ENCODE data around the gene PTEN.

The PTEN gene

GRCh38 chr10:87921931-87922688 lies 58.7 kb downstream of the PTEN start:
- DNase-seq (ENCODE audit: low read depth), result peak; percentile 22

GRCh38 chr10:87923233-87923632 lies 59.8 kb downstream of the PTEN start:
- DNase-seq (ENCODE audit: low read depth), result no peak

- DNase-seq (ENCODE audit: low read depth), result peak; percentile 13
Observed at GRCh38 chr10:87925570-87925969, 62.1 kb downstream of the PTEN start.

GRCh38 chr10:87927091-87927490 lies 63.7 kb downstream of the PTEN start:
- DNase-seq (ENCODE audit: low read depth), result peak; percentile 68

- no peak for DNase-seq (ENCODE audit: low read depth)
Observed at GRCh38 chr10:87928996-87929395, 65.6 kb downstream of the PTEN start.

GRCh38 chr10:87930141-87930540 lies 66.7 kb downstream of the PTEN start:
- no peak for DNase-seq (ENCODE audit: low read depth)

GRCh38 chr10:87930934-87931835 lies 67.8 kb downstream of the PTEN start:
- no peak for DNase-seq (ENCODE audit: low read depth)

- DNase-seq (ENCODE audit: low read depth), result peak; percentile 53
Observed at GRCh38 chr10:87931836-87932230, 68.4 kb downstream of the PTEN start.

GRCh38 chr10:87935290-87936141 lies 72.1 kb downstream of the PTEN start:
- DNase-seq (ENCODE audit: low read depth), result no peak

- DNase-seq (ENCODE audit: low read depth), result no peak
Observed at GRCh38 chr10:87940210-87940609, 76.8 kb downstream of the PTEN start.

- no peak for DNase-seq (ENCODE audit: low read depth)
Observed at GRCh38 chr10:87942884-87943527, 79.6 kb downstream of the PTEN start.

GRCh38 chr10:87945984-87946383 lies 82.6 kb downstream of the PTEN start:
- no peak for DNase-seq (ENCODE audit: low read depth)

- DNase-seq (ENCODE audit: low read depth), result no peak
Observed at GRCh38 chr10:87952612-87953011, 89.2 kb downstream of the PTEN start.

- no peak for DNase-seq (ENCODE audit: low read depth)
Observed at GRCh38 chr10:87956055-87956454, 92.6 kb downstream of the PTEN start.

- DNase-seq (ENCODE audit: low read depth), result no peak
Observed at GRCh38 chr10:87957702-87958101, 94.3 kb downstream of the PTEN start.

- peak; percentile 32 for DNase-seq (ENCODE audit: low read depth)
Observed at GRCh38 chr10:87960230-87960629, 96.8 kb downstream of the PTEN start.

- DNase-seq (ENCODE audit: low read depth), result peak; percentile 94
Observed at GRCh38 chr10:87961314-87961713, 97.9 kb downstream of the PTEN start.

- peak; percentile 62 for DNase-seq (ENCODE audit: low read depth)
Observed at GRCh38 chr10:87966459-87966858, 103.0 kb downstream of the PTEN start.

GRCh38 chr10:87973635-87974034 lies 110.2 kb downstream of the PTEN start:
- peak; percentile 54 for DNase-seq (ENCODE audit: low read depth)

GRCh38 chr10:87974130-87974529 lies 110.7 kb downstream of the PTEN start:
- DNase-seq (ENCODE audit: low read depth), result no peak

- DNase-seq (ENCODE audit: low read depth), result no peak
Observed at GRCh38 chr10:87974769-87975168, 111.3 kb downstream of the PTEN start.

Data from EH (cell line).